CD4-positive, alpha-beta T cell treated with Interleukin-12 subunit alpha and Interleukin-12 subunit beta, for 1 hour (primary cell): ENCODE data around the gene GRK5.

Experiments
- DNase-seq: peaks from one replicate; pipeline ENCODE4 v3.0.0-alpha.2; 2020

GRK5 gene

GRCh38 chr10:119278126-119278709, 70.8 kb downstream of the GRK5 start:
- no peak for DNase-seq

DNA sequence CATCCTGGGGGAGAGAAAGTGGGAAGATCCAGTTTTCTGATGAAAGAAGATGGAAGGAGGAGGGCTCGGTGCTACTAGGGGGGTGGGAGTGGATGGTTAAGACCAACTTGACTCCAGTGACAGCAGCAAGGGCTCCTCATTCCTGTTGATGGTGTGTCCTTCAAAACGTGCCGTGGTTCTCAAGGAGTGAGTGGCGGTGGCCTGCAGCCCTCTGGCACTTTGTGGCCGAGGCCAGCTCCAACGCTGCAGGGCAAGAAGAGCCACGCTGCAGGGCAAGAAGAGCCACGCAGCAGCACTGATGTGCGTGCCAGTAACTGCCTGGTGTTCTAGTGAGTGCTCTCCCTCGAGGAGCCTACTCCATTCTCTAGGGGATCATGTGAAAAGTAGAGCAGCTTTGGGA, 72.1 kb downstream of the GRK5 start:
- no peak for DNase-seq

- DNase-seq, result no peak
Observed at GRCh38 chr10:119281581-119282071, 74.3 kb downstream of the GRK5 start.

- DNase-seq, result no peak
Observed at GRCh38 chr10:119282446-119282845, 75.1 kb downstream of the GRK5 start.

GRCh38 chr10:119283387-119283786, 76.0 kb downstream of the GRK5 start:
- DNase-seq, result no peak

DNA sequence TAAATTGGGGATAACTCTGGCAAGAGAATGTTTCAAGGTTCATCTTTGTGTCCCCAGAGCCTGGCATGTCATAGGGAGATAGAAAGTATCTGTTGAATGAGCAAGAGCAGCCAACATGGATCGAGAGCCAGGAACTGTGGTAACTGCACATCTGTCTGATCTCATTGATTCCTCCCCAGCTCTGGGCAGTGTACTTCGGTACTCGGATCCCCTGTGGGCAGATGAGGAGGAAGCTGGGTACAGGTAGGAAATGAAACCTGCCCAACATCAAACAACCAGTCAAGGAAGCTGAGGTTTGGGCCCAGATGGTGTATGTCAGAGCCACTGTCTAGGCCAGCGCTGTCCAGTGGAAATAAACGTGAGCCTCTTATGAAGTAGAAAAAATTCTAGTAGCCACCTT, 76.4 kb downstream of the GRK5 start:
- DNase-seq, result peak; percentile 56

- no peak for DNase-seq
Observed at GRCh38 chr10:119284679-119285096, 77.3 kb downstream of the GRK5 start.

GRCh38 chr10:119285495-119286267, 78.3 kb downstream of the GRK5 start:
- no peak for DNase-seq

- no peak for DNase-seq
Observed at GRCh38 chr10:119286516-119286915, 79.1 kb downstream of the GRK5 start.

- no peak for DNase-seq
Observed at GRCh38 chr10:119286983-119287633, 79.7 kb downstream of the GRK5 start.

DNA sequence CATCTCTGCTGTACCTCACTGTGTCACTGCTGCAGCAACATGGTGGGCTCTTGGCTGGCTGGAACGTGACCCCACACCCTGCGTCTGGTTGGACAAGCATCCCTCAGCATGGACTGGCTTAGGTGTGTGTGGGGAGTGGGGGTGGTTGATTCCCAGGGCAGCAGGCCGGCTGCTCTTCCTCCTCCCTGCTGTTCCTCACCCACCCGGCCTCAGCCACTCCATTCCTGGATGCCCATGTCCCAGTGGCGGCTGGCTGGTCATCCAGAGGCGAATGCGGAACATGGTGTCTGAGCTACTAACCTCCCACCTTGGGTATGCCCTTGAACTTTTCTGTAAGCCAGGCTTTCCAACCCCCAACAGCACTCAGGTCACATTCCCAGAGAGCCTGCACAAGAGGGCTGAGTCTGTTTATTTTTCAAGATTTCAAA, 81.2 kb downstream of the GRK5 start:
- no peak for DNase-seq

GRCh38 chr10:119289227-119289920, 82.0 kb downstream of the GRK5 start:
- no peak for DNase-seq

DNA sequence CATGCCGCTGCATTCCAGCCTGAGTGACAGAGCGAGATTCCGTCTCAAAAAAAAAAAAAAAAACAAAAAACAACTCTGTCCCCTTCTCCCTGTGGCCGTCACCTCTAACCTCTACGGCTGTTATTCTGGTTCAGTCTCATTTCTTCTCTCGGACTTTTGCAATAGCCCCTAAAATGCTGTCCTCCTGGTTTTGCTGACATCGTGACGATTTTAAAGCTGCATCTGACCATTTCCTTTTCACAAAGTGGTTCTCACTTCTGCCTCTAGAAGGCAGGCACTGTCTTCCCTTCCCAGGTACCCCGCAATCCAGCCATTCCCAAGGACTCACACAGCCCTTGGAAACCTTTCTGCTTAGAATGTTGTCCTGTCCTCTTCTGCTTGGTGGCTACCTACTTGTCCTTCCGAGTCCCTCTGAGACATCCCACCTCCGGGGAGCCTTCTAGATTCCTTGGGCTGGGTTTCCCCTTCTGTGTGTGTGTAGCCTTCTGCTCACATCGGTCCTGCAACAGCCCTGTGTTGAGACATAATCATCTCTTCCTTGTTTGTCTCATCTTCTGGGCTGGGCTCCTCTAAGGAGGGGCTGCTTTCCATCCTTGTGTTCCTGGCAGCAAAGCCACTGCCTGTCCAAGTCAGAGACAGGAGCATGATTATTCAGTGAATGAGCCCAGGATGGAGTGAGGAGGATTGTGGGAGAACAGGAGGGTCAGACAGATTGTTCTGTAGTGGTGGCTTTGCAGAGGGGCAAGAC, 83.1 kb downstream of the GRK5 start:
- DNase-seq, result no peak

DNA sequence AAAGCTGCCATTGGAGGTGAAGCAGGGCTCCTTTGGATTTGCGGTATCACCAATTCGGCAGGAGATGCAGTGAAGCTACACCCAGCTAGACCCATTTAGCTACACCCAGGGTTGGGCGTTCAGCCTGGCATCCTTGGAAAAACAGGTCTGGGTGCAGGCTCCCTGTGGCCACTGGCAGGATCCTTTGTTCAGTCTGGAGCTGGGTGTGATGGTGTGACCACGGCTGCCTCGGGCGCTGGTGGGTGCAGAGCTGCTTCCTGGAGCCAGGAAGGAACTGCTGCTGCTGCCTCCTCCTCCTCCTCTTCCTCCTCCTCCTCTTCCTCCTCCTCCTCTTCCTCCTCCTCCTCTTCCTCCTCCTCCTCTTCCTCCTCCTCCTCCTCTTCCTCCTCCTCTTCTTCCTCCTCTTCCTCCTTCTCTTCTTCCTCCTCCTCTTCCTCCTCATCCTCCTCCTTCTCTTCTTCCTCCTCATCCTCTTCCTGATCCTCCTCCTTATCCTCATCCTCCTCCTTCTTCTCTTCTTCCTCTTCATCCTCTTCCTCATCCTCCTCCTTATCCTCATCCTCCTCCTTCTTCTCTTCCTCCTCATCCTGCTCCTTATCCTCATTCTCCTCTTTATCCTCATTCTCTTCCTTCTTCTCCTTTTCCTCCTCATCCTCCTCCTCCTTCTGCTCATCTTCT, 84.0 kb downstream of the GRK5 start:
- DNase-seq, result no peak

DNA sequence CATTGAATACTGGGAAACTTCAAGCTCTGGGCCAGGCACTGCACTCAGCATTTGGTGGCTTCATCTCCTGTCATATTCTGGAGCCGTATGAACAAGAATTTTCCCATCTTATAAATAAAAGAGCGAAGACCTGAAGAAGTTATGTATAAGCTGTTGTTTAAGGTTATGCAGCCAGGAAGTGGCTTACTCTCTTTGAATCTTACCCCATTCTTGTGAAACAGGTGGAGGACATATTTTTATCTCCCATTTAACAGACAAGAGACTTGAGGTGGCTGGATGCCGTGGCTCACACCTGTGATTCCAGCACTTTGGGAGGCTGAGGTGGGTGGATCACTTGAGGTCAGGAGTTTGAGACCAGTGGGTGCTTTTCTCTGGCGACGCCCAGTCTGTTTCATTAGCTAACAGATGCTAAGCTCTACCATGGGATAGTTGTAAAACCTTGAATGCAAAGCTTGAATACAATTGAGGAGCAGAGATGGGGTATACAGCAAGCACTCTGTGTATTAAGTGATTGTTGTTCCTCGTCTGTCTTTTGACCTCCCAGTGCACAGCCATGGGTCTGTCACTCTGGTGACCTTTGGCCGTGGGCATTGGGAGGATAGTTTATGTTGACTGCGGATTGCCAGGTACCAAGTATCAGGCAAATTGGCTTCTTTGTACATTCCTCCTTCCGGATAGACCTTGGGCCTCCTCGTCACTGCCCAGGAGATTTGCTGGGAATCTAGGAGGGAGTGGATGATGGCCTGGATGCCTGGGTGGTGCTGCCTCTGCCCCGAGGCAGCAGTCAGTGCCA, 85.8 kb downstream of the GRK5 start:
- DNase-seq, result no peak

DNA sequence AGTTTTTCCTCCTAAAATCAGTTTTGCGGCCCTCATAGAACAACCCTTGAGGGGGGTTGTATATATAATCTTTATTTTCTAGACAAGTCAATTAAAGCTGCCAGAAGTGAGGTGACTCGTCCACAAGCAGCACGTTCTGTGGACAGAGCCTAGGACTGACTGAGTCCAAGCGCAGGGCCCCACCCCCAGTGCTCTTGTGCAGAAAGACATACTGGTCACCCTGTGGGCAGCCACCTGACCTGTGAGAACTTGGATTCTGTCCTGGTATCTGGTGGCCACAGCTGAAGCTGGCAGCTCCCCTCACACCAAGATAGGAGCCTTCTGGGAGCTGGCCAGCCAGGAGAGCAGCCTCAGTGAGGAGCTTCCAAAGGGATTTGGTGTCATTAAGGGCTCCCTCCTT, 89.3 kb downstream of the GRK5 start:
- no peak for DNase-seq

GRCh38 chr10:119297207-119297968, 90.0 kb downstream of the GRK5 start:
- DNase-seq, result no peak

DNA sequence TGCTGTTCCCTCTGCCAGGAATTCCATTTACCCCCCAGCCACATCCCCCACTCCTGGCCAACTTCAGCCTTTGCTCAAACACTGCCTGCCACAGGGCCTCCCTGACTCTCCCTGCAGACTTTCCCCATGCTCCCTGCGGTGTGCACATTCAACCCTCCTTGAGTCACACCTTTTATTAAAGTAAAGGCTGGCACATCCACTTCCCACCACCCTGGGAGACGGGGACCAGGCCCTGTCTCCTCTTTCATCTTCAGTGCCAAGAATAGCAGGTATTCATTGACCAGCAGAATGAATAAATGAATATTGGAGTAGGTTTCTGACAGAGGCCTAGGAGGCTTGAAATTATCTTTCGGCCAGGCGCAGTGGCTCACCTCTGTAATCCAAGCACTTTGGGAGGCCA, 91.4 kb downstream of the GRK5 start:
- no peak for DNase-seq

DNA sequence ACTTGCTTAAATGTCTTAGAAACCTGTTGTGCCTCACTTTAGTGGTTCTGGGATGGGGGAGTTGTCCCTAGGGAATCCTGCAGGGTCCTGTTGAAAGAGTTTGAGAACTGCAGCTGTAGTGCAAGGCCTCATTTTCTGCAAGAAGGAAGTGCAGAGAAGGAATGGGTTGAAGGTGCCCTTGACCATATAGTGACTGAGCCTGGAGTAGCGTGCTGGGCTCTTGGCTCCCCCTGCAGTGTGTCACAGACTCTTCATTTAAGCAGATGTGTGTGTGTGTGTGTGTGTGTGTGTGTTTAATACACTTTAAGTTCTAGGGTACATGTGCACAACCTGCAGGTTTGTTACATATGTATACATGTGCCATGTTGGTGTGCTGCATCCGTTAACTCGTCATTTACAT, 92.2 kb downstream of the GRK5 start:
- peak; percentile 20 for DNase-seq

GRCh38 chr10:119301397-119301796, 94.0 kb downstream of the GRK5 start:
- peak; percentile 75 for DNase-seq
